Testis (tissue), 2 donors: ENCODE results near the gene ST8SIA1.

ENCODE experiments used
- POLR2A ChIP-seq: fragments of 450-650 bp; IDR thresholded peaks from one replicate; pipeline ENCODE4 v1.6.1; 2017; ENCODE audit warnings: antibody characterized with exemption, mild to moderate bottlenecking, moderate library complexity
- TF ChIP-seq, protein P1 (sequence below), 3 experiments: fragments of 450-650 bp in 2 of 3; fragments of 200-600 bp in 1 of 3; sonication (generic) in 1 of 3; IDR thresholded peaks; one replicate each; pipeline ENCODE4 v1.5.1; 2016 to 2019; ENCODE audit warnings: antibody characterized with exemption in 3 of 3, mild to moderate bottlenecking in 2 of 3, moderate library complexity in 1 of 3

DNA sequence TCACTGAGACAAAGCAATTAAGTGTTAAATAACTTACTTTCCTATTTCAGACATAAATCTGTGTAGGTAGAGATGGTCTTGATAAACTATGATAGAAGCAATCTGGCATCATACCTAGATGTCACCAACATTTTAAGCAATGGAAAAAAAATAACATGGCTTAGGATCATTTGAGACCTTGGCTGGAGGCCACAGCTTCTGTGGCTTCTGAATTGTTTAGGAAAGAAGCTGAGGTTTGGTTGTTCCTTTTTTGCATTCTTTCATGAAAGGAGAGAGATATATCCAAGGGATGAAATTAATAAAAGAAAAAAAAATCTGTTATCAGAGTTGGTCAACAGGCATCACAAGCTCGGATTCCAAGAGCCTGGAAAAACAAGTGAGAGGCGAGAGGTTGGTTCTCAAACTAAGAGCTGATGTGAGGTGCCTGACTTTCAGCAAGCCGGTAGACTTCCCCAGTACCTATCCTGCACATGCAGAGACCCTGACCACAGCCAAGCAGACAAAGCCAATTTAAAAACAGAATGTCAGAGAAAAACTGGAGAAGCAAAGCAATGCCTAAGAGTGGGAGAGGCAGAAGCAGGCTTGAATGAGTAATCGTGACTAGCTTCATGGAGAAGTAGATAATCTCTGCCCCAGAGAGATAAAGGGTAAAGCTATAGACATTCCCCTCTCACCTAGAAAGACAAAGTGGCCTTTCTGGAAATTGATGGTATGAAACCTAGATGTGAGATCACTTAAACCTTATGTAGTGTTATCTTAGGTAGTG lies 43.4 kb upstream of the ST8SIA1 start:
- TF ChIP-seq, protein P1, sequence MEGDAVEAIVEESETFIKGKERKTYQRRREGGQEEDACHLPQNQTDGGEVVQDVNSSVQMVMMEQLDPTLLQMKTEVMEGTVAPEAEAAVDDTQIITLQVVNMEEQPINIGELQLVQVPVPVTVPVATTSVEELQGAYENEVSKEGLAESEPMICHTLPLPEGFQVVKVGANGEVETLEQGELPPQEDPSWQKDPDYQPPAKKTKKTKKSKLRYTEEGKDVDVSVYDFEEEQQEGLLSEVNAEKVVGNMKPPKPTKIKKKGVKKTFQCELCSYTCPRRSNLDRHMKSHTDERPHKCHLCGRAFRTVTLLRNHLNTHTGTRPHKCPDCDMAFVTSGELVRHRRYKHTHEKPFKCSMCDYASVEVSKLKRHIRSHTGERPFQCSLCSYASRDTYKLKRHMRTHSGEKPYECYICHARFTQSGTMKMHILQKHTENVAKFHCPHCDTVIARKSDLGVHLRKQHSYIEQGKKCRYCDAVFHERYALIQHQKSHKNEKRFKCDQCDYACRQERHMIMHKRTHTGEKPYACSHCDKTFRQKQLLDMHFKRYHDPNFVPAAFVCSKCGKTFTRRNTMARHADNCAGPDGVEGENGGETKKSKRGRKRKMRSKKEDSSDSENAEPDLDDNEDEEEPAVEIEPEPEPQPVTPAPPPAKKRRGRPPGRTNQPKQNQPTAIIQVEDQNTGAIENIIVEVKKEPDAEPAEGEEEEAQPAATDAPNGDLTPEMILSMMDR (IDR thresholded peaks at IDR 0.05): no peak
- no peak for TF ChIP-seq POLR2A
